Nephron (organoid): ENCODE measurements around the gene MAP7.

ENCODE experiments used
- H3K27ac Mint-ChIP-seq, 3 experiments: 2 replicates each; pipeline ENCODE4 v1.8.0; 2020; ENCODE audit warnings: mixed read lengths in 3 of 3, mild to moderate bottlenecking in 2 of 3, moderate library complexity in 1 of 3
- H3K27me3 Mint-ChIP-seq: 2 replicates; pipeline ENCODE4 v1.8.0; 2021; ENCODE audit warnings: low read depth, mild to moderate bottlenecking, moderate library complexity, mixed read lengths
- H3K36me3 Mint-ChIP-seq: 2 replicates; pipeline ENCODE4 v1.8.0; 2020; ENCODE audit warnings: low read depth, mixed read lengths
- H3K4me1 Mint-ChIP-seq: 2 replicates; pipeline ENCODE4 v1.8.0; 2020; ENCODE audit warnings: mixed read lengths
- H3K4me3 Mint-ChIP-seq, 3 experiments: 2 replicates each; pipeline ENCODE4 v1.8.0; 2020; ENCODE audit warnings: mild to moderate bottlenecking in 3 of 3, mixed read lengths in 3 of 3, moderate library complexity in 2 of 3
- H3K9me3 Mint-ChIP-seq: 2 replicates; pipeline ENCODE4 v1.8.0; 2020; ENCODE audit warnings: mixed read lengths
- TF ChIP-seq, protein P1 (sequence below), 3 experiments: fragments of 200-600 bp; sonication (generic); IDR thresholded peaks; one replicate each; pipeline ENCODE4 v1.5.0; 2021; ENCODE audit warnings: antibody characterized with exemption in 3 of 3; ENCODE audit not compliant: unreplicated experiment in 3 of 3

The MAP7 gene

DNA sequence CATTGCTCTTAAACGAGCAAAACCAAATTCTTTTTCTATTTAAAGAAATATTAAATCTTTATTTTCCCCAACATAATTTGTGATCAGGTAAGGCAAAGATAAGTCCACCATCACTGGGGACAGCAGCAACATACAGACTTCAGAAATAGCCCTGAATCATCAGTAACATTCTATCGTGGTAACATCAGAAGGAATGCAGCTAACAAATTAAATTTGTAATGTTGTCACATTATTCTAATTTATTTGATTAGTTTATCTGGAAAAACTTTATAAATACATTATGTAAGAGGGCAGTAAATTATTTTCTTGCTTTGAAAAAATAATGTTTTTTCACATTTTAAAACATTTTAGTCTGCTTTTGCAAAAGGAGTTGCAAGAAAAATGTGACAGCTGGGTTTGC is 206.9 kb downstream of the MAP7 start:
- H3K4me1 Mint-ChIP-seq = peaks cover 22% of the 10 kb centered on the region
- no peak overlapping the region for H3K4me3 Mint-ChIP-seq
- peaks cover 8% of the 10 kb centered on the region for H3K36me3 Mint-ChIP-seq
- TF ChIP-seq, protein P1, sequence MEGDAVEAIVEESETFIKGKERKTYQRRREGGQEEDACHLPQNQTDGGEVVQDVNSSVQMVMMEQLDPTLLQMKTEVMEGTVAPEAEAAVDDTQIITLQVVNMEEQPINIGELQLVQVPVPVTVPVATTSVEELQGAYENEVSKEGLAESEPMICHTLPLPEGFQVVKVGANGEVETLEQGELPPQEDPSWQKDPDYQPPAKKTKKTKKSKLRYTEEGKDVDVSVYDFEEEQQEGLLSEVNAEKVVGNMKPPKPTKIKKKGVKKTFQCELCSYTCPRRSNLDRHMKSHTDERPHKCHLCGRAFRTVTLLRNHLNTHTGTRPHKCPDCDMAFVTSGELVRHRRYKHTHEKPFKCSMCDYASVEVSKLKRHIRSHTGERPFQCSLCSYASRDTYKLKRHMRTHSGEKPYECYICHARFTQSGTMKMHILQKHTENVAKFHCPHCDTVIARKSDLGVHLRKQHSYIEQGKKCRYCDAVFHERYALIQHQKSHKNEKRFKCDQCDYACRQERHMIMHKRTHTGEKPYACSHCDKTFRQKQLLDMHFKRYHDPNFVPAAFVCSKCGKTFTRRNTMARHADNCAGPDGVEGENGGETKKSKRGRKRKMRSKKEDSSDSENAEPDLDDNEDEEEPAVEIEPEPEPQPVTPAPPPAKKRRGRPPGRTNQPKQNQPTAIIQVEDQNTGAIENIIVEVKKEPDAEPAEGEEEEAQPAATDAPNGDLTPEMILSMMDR (IDR thresholded peaks at IDR 0.05; ENCODE audit: unreplicated experiment in 3 of 3) = no peak
- H3K9me3 Mint-ChIP-seq = no peaks in the 10 kb centered on the region
- peaks cover 9% of the 10 kb centered on the region for H3K27me3 Mint-ChIP-seq
- H3K27ac Mint-ChIP-seq = no peak overlapping the region

DNA sequence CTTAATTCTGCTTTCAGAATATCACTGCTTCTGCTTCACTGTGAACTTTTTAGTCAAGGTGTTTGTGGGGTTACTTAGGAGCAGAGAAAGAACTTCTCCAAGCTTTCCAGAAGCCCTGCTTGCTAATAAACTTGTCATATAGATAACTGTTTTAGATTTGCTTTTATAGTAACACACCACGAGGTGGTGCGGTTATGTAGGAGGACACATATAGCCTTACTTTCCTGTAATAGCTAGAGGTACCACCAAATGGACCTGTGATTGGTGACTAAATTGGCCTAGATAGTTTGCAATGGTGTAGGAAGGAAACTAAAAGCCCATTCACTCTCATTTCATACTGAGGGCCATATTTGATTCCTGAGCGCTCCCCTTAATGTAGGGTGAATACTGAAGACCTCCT is 208.3 kb downstream of the MAP7 start:
- H3K36me3 Mint-ChIP-seq = peaks cover 8% of the 10 kb centered on the region
- no peak overlapping the region for H3K27ac Mint-ChIP-seq
- no peaks in the 10 kb centered on the region for H3K9me3 Mint-ChIP-seq
- H3K4me1 Mint-ChIP-seq = peaks cover 27% of the 10 kb centered on the region
- TF ChIP-seq, protein P1 (IDR thresholded peaks at IDR 0.05; ENCODE audit: unreplicated experiment in 3 of 3) = peak in 1 of 3 experiments; percentile 12
- H3K27me3 Mint-ChIP-seq = peaks cover 5% of the 10 kb centered on the region
- no peak overlapping the region for H3K4me3 Mint-ChIP-seq

DNA sequence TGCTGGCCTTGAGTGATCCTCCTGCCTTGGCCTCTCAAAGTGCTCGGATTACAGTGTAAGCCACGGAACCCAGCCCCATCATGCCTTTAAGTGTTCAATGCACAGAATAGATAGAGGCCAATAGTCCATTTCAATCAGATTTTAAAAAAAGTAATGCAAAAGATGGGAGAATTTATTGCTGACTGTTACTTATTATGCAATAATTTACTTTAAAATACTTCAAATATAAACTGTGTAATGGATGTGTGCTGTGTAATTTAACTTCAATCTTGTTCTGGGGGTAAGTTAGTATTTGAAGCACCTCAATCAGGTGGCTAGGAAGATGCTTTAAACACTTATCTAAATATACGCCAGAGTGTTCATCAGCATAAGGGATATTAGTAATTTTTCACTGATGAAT is 208.9 kb downstream of the MAP7 start:
- peaks cover 5% of the 10 kb centered on the region for H3K27me3 Mint-ChIP-seq
- H3K9me3 Mint-ChIP-seq = no peaks in the 10 kb centered on the region
- no peak overlapping the region for H3K27ac Mint-ChIP-seq
- H3K36me3 Mint-ChIP-seq = peaks cover 5% of the 10 kb centered on the region
- TF ChIP-seq, protein P1 (IDR thresholded peaks at IDR 0.05; ENCODE audit: unreplicated experiment in 3 of 3) = no peak
- peaks cover 25% of the 10 kb centered on the region for H3K4me1 Mint-ChIP-seq
- H3K4me3 Mint-ChIP-seq = no peak overlapping the region

DNA sequence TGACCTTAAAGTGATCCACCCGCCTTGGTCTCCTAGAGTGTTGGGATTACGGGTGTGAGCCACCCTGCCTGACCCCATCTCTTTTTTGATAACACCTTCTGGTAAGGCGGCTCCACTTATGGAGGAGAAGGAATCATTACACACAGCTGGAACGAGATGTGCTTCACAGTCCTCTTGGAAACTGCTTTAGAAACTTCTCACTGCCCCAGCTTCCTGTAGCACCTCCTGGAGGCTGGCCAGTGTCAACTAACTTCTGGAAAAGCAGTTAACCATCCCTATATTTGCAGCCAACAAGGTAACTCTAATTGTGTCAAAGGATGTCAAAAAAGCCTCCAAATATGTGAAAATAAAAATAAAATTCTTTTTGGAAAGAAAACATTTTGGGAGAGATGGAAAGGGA is 211.7 kb downstream of the MAP7 start:
- H3K4me3 Mint-ChIP-seq = no peak overlapping the region
- H3K9me3 Mint-ChIP-seq = no peaks in the 10 kb centered on the region
- no peak overlapping the region for H3K27ac Mint-ChIP-seq
- TF ChIP-seq, protein P1 (IDR thresholded peaks at IDR 0.05; ENCODE audit: unreplicated experiment in 3 of 3) = no peak
- peaks cover 17% of the 10 kb centered on the region for H3K4me1 Mint-ChIP-seq
- H3K36me3 Mint-ChIP-seq = no peaks in the 10 kb centered on the region
- H3K27me3 Mint-ChIP-seq = peaks cover 5% of the 10 kb centered on the region

DNA sequence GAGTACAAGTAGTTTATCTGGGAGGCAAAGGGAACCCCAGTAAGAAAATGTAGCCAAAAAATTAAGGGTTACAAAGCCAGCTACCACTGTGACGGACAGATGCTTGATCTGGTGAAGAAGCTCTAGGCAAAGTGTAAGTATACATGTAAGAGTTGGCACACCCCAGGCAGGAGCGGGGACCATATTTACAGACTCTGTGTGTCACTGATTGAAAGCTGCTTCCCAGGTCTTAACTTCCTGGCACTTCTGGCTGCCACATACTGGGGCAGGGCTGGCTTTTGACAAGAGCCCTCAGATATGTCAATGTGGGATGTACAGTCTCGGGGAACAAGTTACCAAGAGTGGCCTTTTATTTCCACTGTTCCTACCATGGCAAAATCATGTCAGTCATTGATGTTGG is 212.6 kb downstream of the MAP7 start:
- H3K27me3 Mint-ChIP-seq = peaks cover 5% of the 10 kb centered on the region
- TF ChIP-seq, protein P1 (IDR thresholded peaks at IDR 0.05; ENCODE audit: unreplicated experiment in 3 of 3) = no peak
- H3K36me3 Mint-ChIP-seq = no peaks in the 10 kb centered on the region
- no peaks in the 10 kb centered on the region for H3K9me3 Mint-ChIP-seq
- peaks cover 17% of the 10 kb centered on the region for H3K4me1 Mint-ChIP-seq
- H3K27ac Mint-ChIP-seq = peak overlapping the region in 1 of 3 experiments; percentile 63
- H3K4me3 Mint-ChIP-seq = no peak overlapping the region

DNA sequence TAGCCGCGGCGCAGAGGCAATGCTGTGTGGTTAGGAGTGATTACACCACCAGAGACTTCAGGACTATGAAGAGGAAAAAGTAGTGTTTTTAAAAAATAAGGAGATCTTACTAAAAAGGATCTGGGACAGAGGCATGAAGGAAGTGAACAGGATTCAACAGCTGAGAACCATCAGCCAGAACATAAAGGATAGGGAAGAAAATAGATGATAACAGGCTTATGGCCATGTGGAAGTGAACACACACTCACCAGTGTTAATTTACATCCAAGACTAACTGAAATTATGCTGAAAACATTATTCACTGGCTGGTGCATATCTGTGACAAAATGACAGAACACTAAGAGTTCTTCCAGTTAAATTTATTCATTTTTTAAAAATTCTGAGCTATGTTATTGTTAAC is 213.1 kb downstream of the MAP7 start:
- no peak overlapping the region for H3K4me3 Mint-ChIP-seq
- no peaks in the 10 kb centered on the region for H3K9me3 Mint-ChIP-seq
- H3K4me1 Mint-ChIP-seq = peaks cover 17% of the 10 kb centered on the region
- H3K36me3 Mint-ChIP-seq = no peaks in the 10 kb centered on the region
- TF ChIP-seq, protein P1 (IDR thresholded peaks at IDR 0.05; ENCODE audit: unreplicated experiment in 3 of 3) = no peak
- H3K27me3 Mint-ChIP-seq = peaks cover 5% of the 10 kb centered on the region
- H3K27ac Mint-ChIP-seq = peak overlapping the region; percentile 2 to 63 (median 12)
